ENCODE measurements around the gene SH3GLB2.

SH3GLB2 gene

DNA sequence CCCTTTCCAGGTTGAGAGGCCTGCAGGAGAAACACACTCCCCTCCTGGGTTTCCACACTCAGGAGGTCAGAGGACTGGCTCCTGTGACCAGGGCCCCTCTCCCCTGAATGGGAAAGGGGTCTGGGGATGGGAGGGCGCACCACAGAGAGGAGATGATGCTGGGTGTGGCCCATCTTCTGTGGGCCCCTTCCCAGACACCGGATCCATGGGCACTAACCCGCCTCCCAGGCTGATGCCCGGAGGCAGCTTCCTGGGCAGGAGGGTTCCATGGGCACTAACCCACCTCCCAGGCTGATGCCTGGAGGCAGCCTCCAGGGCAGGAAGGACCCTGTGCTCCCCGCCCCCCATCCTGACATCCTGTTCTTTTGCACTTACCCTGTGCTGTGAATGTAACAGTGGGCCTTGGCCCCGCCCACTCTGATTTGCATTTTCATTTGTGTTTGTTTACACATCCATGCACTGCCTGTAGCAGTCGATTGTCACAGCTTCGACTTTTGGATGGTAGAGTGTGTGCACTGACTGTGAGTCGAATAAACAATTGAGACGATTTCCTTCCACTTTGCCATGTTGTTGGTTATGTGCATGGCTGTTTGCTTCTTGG is 43.5 kb upstream of the SH3GLB2 start:
- Histone ChIP-seq H3K27me3 (replicated peaks; ENCODE audit: insufficient read depth, low read length) (no peaks in the 10 kb centered on the region), H3K9ac (ENCODE audit: low read length) (no peak overlapping the region), H3K27ac (ENCODE audit: low read length) (no peak overlapping the region)

DNA sequence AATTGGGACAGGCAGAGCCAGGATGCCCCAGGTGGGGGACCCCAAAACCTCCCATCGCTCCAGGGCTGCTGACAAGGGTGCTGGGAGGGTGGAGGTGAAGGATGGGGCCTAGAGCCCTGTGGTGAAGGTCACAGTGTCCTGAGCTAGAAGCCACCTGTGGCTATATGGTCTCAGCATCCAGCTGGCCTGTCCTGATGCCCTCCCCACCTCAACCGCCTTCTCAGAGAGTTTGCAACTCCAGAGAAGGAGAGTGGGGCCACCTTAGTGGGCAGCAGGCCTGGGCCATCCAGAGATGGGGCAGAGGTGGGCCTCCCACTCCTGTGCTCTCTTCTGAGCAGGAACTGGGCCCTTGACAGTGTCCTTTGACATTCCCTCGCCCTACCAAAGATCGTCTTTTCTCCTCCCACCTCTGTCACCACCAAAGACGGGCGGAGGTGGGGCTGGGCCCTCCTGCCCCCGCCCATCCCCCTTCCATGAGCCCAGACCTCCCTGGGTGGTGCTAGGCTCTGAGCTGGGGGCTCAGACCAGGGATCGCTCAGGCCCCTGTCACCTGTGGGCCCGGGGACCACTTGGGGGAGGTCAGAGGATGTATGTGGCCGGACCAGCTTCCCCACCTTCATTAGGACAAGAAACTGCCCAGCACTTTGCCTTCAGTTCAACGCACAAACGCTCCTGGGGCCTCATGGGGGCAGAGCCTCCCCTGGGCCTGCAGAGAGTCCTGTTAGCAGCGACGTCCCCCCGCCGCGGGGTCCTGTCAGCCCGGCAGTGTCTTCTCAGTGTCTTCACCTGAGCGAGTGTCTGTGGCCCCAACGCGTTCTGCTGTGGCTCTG is 42.8 kb upstream of the SH3GLB2 start:
- Histone ChIP-seq H2AFZ (ENCODE audit: low read length) (no peak overlapping the region), H3K4me2 (ENCODE audit: low read depth, low read length) (no peak overlapping the region), H3F3A (ENCODE audit: insufficient read depth, low read length) (no peaks in the 10 kb centered on the region), H4K20me1 (ENCODE audit: insufficient read depth, low read length) (no peaks in the 10 kb centered on the region), H3K9me3 (replicated peaks; ENCODE audit: insufficient read depth, low read length) (no peaks in the 10 kb centered on the region), H3K79me2 (ENCODE audit: low read length) (no peaks in the 10 kb centered on the region), H3K36me3 (replicated peaks; ENCODE audit: insufficient read depth, low read length) (no peaks in the 10 kb centered on the region), H3K9ac (ENCODE audit: low read length) (no peak overlapping the region), H3K27ac (ENCODE audit: low read length) (no peak overlapping the region), H3K4me3 (ENCODE audit: low read length) (no peak overlapping the region), H3K27me3 (replicated peaks; ENCODE audit: insufficient read depth, low read length) (no peaks in the 10 kb centered on the region), H3K4me1 (ENCODE audit: low read length) (no peaks in the 10 kb centered on the region), H3K9me2 (replicated peaks; ENCODE audit: insufficient read depth, low read length) (no peaks in the 10 kb centered on the region)
- TF ChIP-seq EZH2phosphoT487 (IDR thresholded peaks at IDR 0.05; ENCODE audit: low read length) (no peak), EZH2 (optimal IDR thresholded peaks at IDR 0.05; ENCODE audit: low read depth, low read length) (no peak)
- TF ChIP-seq, protein P1, sequence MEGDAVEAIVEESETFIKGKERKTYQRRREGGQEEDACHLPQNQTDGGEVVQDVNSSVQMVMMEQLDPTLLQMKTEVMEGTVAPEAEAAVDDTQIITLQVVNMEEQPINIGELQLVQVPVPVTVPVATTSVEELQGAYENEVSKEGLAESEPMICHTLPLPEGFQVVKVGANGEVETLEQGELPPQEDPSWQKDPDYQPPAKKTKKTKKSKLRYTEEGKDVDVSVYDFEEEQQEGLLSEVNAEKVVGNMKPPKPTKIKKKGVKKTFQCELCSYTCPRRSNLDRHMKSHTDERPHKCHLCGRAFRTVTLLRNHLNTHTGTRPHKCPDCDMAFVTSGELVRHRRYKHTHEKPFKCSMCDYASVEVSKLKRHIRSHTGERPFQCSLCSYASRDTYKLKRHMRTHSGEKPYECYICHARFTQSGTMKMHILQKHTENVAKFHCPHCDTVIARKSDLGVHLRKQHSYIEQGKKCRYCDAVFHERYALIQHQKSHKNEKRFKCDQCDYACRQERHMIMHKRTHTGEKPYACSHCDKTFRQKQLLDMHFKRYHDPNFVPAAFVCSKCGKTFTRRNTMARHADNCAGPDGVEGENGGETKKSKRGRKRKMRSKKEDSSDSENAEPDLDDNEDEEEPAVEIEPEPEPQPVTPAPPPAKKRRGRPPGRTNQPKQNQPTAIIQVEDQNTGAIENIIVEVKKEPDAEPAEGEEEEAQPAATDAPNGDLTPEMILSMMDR (IDR thresholded peaks at IDR 0.05; ENCODE audit: low read length) = no peak
- no peak for DNase-seq

More for the DNA sequence above, 43.5 kb upstream of the SH3GLB2 start:
- H3K4me2 ChIP-seq (ENCODE audit: low read depth, low read length) = no peak overlapping the region
- no peaks in the 10 kb centered on the region for H3F3A ChIP-seq (ENCODE audit: insufficient read depth, low read length)
- DNase-seq = no peak
- no peaks in the 10 kb centered on the region for H3K36me3 ChIP-seq (replicated peaks; ENCODE audit: insufficient read depth, low read length)
- no peaks in the 10 kb centered on the region for H4K20me1 ChIP-seq (ENCODE audit: insufficient read depth, low read length)
- no peaks in the 10 kb centered on the region for H3K9me2 ChIP-seq (replicated peaks; ENCODE audit: insufficient read depth, low read length)
- H3K79me2 ChIP-seq (ENCODE audit: low read length) = no peaks in the 10 kb centered on the region
- no peaks in the 10 kb centered on the region for H3K9me3 ChIP-seq (replicated peaks; ENCODE audit: insufficient read depth, low read length)
- no peaks in the 10 kb centered on the region for H3K4me1 ChIP-seq (ENCODE audit: low read length)
- H2AFZ ChIP-seq (ENCODE audit: low read length) = no peak overlapping the region
- TF ChIP-seq EZH2 (optimal IDR thresholded peaks at IDR 0.05; ENCODE audit: low read depth, low read length) (no peak), EZH2phosphoT487 (IDR thresholded peaks at IDR 0.05; ENCODE audit: low read length) (no peak)
- TF ChIP-seq, protein P1 (IDR thresholded peaks at IDR 0.05; ENCODE audit: low read length) = no peak
- H3K4me3 ChIP-seq (ENCODE audit: low read length) = no peak overlapping the region

DNA sequence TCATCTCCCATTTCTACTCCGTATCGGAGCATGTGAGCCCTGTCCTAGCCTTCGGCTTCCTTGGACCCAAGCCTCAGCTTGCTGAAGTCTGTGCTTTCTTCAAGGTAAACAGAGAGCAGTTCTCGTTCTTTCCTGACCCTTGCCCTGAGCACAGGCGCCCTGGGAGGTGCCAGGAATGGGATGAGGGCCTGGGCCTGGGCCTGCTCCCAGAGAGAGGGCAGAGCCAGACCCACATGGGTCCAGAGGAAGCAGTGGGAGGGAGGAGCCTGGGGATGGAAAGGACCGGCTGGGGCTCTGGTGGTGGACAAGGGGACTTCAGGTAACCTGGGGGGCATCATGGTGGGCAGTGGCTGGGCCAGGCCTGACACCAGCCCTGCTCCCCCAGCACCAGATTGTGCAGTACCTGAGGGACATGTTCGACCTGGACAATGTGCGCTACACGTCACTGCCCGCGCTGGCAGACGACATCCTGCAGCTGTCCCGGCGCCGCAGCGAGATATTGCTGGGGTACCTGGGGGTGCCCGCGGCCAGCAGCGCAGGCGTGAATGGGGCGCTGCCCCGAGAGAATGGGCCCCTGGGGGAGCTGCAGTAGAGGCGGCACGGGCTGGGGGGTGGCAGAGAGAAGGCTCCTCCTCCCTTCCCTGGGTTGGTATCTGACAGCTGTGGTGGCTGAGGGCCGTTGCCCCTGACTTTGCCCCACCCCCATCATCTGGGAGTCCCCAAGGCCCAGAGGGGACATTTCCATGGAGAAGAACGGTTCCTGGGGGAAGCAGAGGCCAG is 41.9 kb upstream of the SH3GLB2 start:
- Histone ChIP-seq H3K4me2 (ENCODE audit: low read depth, low read length) (no peak overlapping the region), H4K20me1 (ENCODE audit: insufficient read depth, low read length) (no peaks in the 10 kb centered on the region), H3K4me1 (ENCODE audit: low read length) (no peaks in the 10 kb centered on the region), H3K9me3 (replicated peaks; ENCODE audit: insufficient read depth, low read length) (no peaks in the 10 kb centered on the region), H3K79me2 (ENCODE audit: low read length) (no peaks in the 10 kb centered on the region), H3K9ac (ENCODE audit: low read length) (no peak overlapping the region), H3K4me3 (ENCODE audit: low read length) (no peak overlapping the region), H3K27ac (ENCODE audit: low read length) (no peak overlapping the region), H2AFZ (ENCODE audit: low read length) (no peak overlapping the region), H3K27me3 (replicated peaks; ENCODE audit: insufficient read depth, low read length) (no peaks in the 10 kb centered on the region), H3F3A (ENCODE audit: insufficient read depth, low read length) (no peaks in the 10 kb centered on the region), H3K36me3 (replicated peaks; ENCODE audit: insufficient read depth, low read length) (no peaks in the 10 kb centered on the region), H3K9me2 (replicated peaks; ENCODE audit: insufficient read depth, low read length) (no peaks in the 10 kb centered on the region)
- DNase-seq = no peak
- TF ChIP-seq, protein P1 (IDR thresholded peaks at IDR 0.05; ENCODE audit: low read length) = no peak
- TF ChIP-seq EZH2phosphoT487 (IDR thresholded peaks at IDR 0.05; ENCODE audit: low read length) (no peak), EZH2 (optimal IDR thresholded peaks at IDR 0.05; ENCODE audit: low read depth, low read length) (no peak)

Measured in MM.1S (cell line).